ENCODE measurements around the gene CBL.

Gene CBL

DNA sequence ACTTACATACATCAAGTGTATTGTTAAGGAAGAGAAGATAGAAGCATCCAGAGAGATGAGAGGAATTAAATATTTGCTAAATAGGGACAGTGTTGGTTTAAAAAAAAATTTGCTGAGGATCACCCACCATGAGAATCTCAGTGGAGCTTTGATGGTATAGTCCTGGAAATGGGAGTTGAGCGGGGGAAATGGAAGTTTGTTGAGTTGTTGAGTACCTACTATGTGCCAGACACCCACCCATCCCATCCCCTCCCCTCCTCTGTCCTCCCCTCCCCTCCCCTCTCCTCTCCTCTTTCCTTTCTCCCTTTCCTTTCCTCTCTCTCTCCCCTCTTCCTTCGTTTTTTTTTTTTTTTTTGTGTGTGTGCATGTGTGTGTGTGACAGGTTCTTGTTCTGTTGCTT, 145.1 kb downstream of the CBL start:
- TF ChIP-seq, protein P1, sequence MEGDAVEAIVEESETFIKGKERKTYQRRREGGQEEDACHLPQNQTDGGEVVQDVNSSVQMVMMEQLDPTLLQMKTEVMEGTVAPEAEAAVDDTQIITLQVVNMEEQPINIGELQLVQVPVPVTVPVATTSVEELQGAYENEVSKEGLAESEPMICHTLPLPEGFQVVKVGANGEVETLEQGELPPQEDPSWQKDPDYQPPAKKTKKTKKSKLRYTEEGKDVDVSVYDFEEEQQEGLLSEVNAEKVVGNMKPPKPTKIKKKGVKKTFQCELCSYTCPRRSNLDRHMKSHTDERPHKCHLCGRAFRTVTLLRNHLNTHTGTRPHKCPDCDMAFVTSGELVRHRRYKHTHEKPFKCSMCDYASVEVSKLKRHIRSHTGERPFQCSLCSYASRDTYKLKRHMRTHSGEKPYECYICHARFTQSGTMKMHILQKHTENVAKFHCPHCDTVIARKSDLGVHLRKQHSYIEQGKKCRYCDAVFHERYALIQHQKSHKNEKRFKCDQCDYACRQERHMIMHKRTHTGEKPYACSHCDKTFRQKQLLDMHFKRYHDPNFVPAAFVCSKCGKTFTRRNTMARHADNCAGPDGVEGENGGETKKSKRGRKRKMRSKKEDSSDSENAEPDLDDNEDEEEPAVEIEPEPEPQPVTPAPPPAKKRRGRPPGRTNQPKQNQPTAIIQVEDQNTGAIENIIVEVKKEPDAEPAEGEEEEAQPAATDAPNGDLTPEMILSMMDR (IDR thresholded peaks at IDR 0.05; ENCODE audit: borderline replicate concordance, control extremely low read depth, extremely low read depth, insufficient read depth, missing control alignments) = no peak
- DNase-seq (ENCODE audit: low spot score) = no peak
- in situ Hi-C loops (cut with MboI; ENCODE audit: low sequenced_read_pairs, unreplicated experiment) = loop anchor here (10.0 kb wide), 1 partner anchor 124 kb away; no protein-coding TSS in a partner anchor

DNA sequence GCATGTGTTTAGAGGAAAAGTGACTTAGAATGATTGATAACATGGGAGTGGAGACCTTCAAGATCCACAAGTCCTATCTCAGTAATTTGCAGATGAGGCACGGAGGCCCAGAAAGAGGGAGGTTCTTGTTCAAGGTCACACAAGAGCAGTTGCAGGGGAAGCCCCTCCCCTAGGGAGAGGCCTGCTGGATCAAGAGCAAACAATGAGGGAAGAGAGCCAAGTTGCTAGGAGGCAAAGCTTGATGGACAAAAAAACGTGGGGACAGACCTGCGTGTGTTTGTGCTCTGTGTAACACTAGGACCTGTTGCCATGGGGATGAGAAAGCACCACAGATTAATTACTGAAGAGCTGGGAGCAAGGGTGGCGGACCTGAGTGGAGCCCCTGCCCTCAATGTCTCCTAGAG, 146.7 kb downstream of the CBL start:
- in situ Hi-C loops (cut with MboI; ENCODE audit: low sequenced_read_pairs, unreplicated experiment) = loop anchor here (10.0 kb wide), 1 partner anchor 122 kb away; no protein-coding TSS in a partner anchor
- no peak for DNase-seq (ENCODE audit: low spot score)
- TF ChIP-seq, protein P1 (IDR thresholded peaks at IDR 0.05; ENCODE audit: borderline replicate concordance, control extremely low read depth, extremely low read depth, insufficient read depth, missing control alignments) = no peak

DNA sequence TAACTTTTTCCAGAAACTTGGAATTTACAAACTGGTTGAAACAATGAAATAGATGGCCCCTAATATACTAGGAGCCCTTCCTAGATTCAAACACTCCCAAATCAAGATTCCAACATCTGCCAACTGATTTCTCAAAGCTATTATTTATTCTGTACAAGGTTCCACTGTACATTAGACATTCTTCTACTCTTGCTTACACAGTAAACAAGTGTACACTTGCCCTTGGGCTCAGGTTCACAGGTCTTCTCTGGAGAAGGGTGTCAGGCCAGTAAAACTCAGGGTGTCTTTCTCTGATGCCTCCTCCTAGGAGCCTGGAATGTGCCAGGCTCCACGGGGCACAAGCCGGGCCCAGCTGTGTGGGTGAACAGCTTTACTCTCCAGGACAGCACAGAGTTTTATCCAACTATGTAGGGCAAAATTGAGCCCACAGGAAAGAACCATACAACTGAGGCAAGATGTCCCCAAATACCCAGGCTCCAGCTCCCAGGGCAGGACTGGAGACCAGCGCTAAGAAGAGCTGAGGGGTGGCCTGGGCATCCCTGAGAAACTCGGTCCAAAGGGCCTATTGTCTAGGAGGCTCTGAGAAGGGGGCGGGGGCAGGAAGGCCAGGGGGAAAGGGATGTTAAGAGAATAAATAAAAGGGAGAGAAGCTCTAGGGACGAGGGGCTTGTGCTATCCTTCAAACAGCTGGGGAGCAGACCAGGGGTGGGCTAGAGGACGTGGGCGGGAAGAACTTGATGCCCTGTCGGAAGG, 149.1 kb downstream of the CBL start:
- TF ChIP-seq, protein P1 (IDR thresholded peaks at IDR 0.05; ENCODE audit: borderline replicate concordance, control extremely low read depth, extremely low read depth, insufficient read depth, missing control alignments) = no peak
- in situ Hi-C loops (cut with MboI; ENCODE audit: low sequenced_read_pairs, unreplicated experiment) = loop anchor here (10.0 kb wide), 1 partner anchor 120 kb away; no protein-coding TSS in a partner anchor

DNA sequence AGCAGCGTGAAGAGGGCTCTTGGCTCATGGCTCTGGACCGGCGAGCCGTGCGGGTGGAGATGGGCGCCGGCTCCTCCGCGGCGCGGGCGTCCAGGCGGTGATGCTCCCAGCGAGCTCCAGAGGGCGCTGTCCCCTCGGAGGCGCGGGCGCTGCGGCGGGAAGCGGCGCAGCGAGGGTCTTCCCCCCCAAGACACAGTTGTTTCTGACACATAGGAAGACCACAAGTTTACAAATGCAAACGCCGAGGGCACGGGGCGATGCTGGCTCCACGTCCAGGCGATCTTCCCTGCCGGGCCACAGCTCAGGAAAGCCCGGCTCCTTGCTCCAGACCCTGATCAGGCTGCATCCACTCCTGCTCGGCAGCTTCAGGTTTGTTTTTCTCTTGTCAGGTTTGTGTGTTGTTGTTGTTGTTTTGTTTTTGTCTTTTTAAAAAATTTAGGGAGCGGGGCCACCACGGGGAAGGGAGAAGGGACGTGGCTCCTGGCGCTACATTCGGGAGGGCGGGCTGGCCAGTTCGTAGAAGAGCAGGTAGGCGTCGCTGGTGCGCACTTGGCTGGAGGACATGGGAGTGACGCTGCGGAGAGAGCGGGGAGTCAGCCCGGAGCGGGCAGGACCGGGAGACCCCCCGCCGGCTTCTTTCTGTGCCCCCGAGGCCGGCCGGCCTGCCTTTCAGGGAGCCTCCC, 150.4 kb downstream of the CBL start:
- TF ChIP-seq, protein P1 (IDR thresholded peaks at IDR 0.05; ENCODE audit: borderline replicate concordance, control extremely low read depth, extremely low read depth, insufficient read depth, missing control alignments) = peak; percentile 98
- peak; percentile 91 for DNase-seq (ENCODE audit: low spot score)
- in situ Hi-C loops (cut with MboI; ENCODE audit: low sequenced_read_pairs, unreplicated experiment) = loop anchor here (10.0 kb wide), 1 partner anchor 118 kb away; no protein-coding TSS in a partner anchor

More for the DNA sequence above, 149.1 kb downstream of the CBL start:
- DNase-seq (ENCODE audit: low spot score) = no peak

DNA sequence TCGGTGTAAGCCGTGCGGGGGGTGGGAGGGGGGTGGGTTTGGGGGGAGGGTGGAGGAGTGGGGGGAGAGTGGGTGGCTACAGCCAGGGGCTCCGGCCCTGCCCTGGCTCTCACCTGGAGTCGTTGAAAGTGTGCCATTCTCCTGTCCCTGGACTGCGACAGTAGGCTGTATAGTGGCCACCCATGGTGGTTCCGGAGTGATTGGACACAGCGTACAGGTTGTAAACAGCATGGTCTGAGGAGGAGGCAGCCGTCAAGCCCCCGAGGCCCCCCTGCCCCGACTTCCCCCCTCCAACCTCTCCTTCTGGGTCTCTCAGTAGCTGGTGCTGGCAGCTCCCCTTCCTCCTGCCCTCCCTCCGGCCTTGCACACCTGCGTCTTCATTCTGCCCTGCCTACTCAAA, 150.9 kb downstream of the CBL start:
- TF ChIP-seq, protein P1 (IDR thresholded peaks at IDR 0.05; ENCODE audit: borderline replicate concordance, control extremely low read depth, extremely low read depth, insufficient read depth, missing control alignments) = no peak
- in situ Hi-C loops (cut with MboI; ENCODE audit: low sequenced_read_pairs, unreplicated experiment) = loop anchor here (10.0 kb wide), 1 partner anchor 118 kb away; no protein-coding TSS in a partner anchor
- DNase-seq (ENCODE audit: low spot score) = no peak
